NCI-H1694 treated with DMSO at 0.1 percent for 48 hours (cell line): ENCODE measurements around the gene BNIP1.
"Not testable (repeated sequence)": the region's sequence is repeated elsewhere in the genome, so short reads cannot be mapped to it uniquely, and the experiment has no call there.

Experiments
- DNase-seq: peaks from one replicate; lab custom pipeline; 2025; lab: John Stamatoyannopoulos, UW

The BNIP1 gene, protein sequence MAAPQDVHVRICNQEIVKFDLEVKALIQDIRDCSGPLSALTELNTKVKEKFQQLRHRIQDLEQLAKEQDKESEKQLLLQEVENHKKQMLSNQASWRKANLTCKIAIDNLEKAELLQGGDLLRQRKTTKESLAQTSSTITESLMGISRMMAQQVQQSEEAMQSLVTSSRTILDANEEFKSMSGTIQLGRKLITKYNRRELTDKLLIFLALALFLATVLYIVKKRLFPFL

DNA sequence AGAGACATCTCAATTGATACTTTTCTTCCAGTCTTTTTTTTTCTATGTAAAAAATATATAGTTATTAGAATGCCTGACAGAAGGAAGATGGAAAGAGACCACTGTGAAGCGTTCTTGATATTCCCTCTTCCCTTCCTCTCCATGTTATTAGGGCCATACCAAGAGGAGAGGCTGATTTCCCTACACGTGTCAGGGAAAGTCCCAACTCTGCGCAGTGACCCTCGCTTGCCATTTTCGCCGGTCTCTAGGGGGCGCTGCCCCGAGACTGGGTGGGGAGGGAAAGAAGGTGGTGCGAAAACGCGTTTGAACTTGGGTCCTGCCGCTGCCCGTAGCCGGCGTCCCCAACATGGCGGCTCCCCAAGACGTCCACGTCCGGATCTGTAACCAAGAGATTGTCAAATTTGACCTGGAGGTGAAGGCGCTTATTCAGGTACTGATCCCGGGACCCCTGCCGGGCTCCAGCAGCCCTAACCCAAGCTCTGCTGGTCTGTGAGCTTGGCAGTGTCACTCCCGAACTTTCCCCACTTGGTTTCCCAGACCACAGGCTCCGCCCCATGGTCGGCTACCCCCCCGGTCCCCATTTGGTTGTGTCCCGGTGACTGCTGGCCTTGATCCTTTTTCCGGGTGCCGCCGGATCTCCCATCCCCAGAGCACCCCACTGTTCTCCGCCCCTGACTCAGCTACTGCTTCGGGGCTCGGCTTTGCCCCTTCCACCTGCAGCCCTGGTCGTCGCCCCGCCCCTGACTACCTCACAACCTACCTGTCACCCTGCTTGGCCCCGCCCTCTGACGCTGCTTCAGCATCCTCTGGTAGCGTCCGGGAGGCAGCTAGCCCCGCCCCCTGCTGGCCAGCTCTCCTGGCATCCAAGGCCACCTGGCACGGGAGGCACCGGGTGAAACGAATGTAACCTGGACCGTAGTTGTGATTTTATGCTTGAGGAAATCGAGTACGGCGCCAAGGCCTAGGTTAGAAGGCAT lies at the start of gene BNIP1:
BNIP1 (plus strand) TSS at position 332 of the 977 bp plus-strand sequence; CDS start at position 347, 15 bp downstream.
- peak; percentile 75 for DNase-seq

DNA sequence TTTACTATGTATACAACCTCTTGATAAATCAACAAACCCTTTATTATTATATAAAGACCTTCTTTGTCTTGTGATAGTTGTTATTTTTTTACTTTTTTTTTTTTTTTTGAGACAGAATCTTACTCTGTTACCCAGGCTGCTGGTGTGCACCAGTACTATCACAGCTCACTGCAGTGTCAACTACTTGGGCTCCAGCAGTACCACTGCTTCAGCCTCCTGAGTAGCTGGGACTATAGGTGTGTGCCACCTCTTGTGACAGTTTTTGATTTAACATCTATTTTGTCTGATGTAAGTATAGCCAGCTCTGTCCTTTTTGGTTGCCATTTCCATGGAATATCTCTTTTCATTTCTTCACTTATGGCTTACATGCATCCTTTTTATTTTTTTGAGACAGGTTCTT lies 45.5 kb upstream of the BNIP1 start:
- no peak for DNase-seq

GRCh38 chr5:173099461-173099860 lies 44.9 kb upstream of the BNIP1 start:
- no peak for DNase-seq

GRCh38 chr5:173101245-173101644 lies 43.1 kb upstream of the BNIP1 start:
- no peak for DNase-seq

- no peak for DNase-seq
These were observed 40.9 kb upstream of the BNIP1 start for GRCh38 chr5:173103411-173103810.

DNA sequence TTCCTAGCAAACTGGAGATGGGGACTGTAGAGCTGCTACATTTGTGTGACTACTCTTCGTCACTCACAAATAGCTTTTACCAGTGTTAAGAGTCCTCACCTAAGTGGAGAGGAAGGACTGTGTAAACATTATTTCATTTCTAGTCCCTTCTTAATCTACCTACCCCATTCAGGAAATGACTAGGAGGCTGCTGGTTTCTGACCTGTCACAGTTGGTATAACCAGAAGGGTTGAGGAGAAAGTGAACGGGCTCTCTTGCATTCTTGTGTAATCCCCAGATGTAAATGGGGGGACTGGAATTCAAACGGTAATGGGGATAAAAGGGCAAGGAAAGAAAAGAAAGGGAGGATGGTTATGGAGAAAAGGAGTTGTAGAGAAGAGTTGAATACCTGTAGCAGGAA lies 35.4 kb upstream of the BNIP1 start:
- no peak for DNase-seq

GRCh38 chr5:173114536-173114935 lies 29.8 kb upstream of the BNIP1 start:
- DNase-seq, result no peak

- DNase-seq, result no peak
These were observed 24.6 kb upstream of the BNIP1 start for GRCh38 chr5:173119719-173120118.

GRCh38 chr5:173123416-173123815 lies 20.9 kb upstream of the BNIP1 start:
- no peak for DNase-seq

DNA sequence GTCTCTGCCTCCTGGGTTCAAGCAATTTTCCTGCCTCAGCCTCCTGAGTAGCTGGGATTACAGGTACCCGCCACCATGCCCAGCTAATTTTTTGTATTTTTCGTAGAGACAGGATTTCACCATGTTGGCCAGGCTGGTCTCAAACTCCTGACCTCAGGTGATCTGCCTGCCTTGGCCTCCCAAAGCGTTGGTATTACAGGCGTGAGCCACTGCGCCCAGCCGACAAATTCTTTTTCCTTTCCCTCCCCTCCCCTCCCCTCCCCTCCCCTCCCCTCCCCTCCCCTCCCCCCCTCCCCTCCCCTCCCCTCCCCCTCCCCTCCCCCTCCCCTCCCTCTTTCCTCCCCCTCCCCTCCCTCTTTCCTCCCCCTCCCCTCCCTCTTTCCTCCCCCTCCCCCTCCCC lies 12.2 kb upstream of the BNIP1 start:
- DNase-seq, result not testable (repeated sequence)

GRCh38 chr5:173138707-173139106 lies 5.6 kb upstream of the BNIP1 start:
- DNase-seq, result no peak

GRCh38 chr5:173139631-173140030 lies 4.7 kb upstream of the BNIP1 start:
- DNase-seq, result no peak

DNA sequence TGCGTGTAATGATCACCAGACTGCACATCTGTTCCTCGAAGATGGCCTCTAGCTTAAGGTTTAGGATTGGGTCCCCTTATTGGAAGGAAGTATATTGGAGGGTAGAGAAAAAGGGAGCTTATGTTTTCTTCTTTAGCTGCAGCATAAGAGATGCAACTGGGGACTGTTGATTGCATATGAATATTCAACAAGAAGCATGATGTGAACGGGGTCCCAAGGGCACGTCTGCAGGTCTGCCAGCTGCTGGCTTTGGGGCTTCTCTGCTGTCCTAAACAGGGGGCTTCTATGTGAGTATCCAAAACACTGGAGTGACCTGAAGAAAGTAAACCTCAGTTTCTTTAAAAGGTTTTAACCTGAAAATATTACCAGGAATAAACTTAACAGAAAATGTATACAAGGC lies 3.6 kb upstream of the BNIP1 start:
- no peak for DNase-seq

DNA sequence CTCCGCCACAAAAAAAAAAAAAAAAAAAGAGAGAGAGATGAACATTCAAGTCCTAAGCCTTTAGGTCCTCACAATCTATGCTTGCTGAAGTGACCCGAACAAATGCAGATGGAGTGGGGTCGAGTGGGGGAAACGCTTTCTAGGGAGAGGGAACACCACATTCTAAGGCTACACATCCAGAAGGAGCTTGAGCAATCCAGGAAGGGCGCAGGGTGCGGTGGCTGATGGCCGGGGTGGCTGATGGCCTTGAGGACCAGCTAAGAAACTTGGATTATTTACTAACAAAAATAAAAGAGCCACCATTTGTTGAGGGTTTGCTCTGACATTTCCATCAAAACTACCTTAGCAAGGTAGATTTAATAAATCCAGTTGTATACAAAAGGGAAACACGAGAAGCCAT lies 764 bp upstream of the BNIP1 start:
- no peak for DNase-seq

GRCh38 chr5:173148354-173148753 lies 4.0 kb downstream of the BNIP1 start:
- DNase-seq, result no peak

- no peak for DNase-seq
These were observed 8.2 kb downstream of the BNIP1 start for GRCh38 chr5:173152547-173152946.

DNA sequence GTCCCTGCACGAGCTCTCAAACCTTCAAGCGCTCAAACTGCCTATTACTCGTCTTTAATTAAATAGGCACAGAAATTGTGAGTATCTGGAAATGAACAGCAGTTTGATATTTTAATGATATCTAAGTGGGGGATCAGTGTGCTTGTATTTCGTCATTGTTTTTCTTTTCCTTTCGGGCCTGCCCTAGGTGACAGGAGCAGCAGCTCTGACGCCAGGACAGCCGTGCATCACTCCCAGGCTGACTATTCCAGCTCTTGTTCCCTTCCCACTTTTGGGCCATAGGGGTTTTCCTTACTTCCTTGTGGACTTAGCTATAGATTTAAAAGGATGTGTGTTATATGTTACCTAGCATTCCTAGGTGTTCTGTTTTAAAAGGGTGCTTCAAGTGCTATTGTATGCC lies 9.5 kb downstream of the BNIP1 start:
- DNase-seq, result no peak

- DNase-seq, result not testable (repeated sequence)
These were observed 10.3 kb downstream of the BNIP1 start for GRCh38 chr5:173154619-173155018.

GRCh38 chr5:173155912-173156311 lies 11.6 kb downstream of the BNIP1 start:
- DNase-seq, result no peak

- no peak for DNase-seq
These were observed 14.0 kb downstream of the BNIP1 start for GRCh38 chr5:173158366-173158765.

DNA sequence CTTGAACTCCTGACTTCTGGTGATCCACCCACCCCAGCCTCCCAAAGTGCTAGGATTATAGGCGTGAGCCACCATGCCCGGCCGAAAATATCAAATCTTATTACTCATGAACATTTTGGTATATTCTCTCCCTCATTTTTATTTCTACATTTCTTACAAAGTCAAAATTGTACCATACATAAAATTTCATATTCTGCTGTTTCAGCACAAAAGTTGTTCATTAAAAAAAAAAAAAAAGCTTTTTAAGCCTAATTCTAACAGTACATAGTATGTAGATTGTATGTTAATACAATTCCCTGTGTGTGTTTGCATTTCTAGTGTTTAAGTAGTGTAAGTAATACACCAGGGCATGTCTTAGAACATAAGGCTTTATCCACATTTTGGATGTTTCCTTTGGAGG lies 14.9 kb downstream of the BNIP1 start:
- no peak for DNase-seq

- no peak for DNase-seq
These were observed 16.8 kb downstream of the BNIP1 start for GRCh38 chr5:173161148-173161547.

GRCh38 chr5:173163219-173163618 lies 18.9 kb downstream of the BNIP1 start:
- no peak for DNase-seq
